Keratinocyte (primary cell): Measurements from ENCODE around the gene ARHGAP10. TPM values are rescaled to one million over a fixed set of nuclear protein-coding genes. Genes with fewer than 3 reads are reported as not detected.

Experiments used
- DNase-seq: peaks from one replicate; pipeline ENCODE4 v3.0.0-alpha.2; 2011; ENCODE audit warnings: low read depth, missing footprints, low spot score
- FAIRE-seq: peaks from 2 replicates; lab custom pipeline; 2011; peaks lifted over from hg19 to GRCh38; lab: Jason Lieb, UNC
- H2AFZ ChIP-seq: 2 replicates; pipeline ENCODE4 v1.6.0; 2012; ENCODE audit warnings: low read length, control low read depth, inconsistent platforms; ENCODE audit not compliant: control insufficient read depth
- H3K27ac ChIP-seq: 2 replicates; pipeline ENCODE4 v1.5.1; 2011; ENCODE audit warnings: low read length; ENCODE audit not compliant: control insufficient read depth, insufficient read depth
- H3K27me3 ChIP-seq: 3 replicates; pipeline ENCODE4 v1.6.0; 2011; ENCODE audit warnings: low read length; ENCODE audit not compliant: control insufficient read depth, insufficient read depth; ENCODE audit errors: extremely low read depth
- H3K36me3 ChIP-seq, 2 experiments: 2 replicates in 1 of 2; 3 replicates in 1 of 2; pipeline ENCODE4 v1.5.1; 2011; ENCODE audit warnings: low read length in 2 of 2, mild to moderate bottlenecking in 1 of 2; ENCODE audit not compliant: control insufficient read depth in 2 of 2, insufficient read depth in 2 of 2; ENCODE audit errors: extremely low read depth in 1 of 2
- H3K4me1 ChIP-seq: 3 replicates; pipeline ENCODE4 v1.5.1; 2011; ENCODE audit warnings: low read length; ENCODE audit not compliant: control insufficient read depth, insufficient read depth; ENCODE audit errors: extremely low read depth
- H3K4me2 ChIP-seq: 3 replicates; pipeline ENCODE4 v1.6.0; 2011; ENCODE audit warnings: low read depth, low read length; ENCODE audit not compliant: control insufficient read depth, insufficient read depth; ENCODE audit errors: extremely low read depth
- H3K4me3 ChIP-seq, 3 experiments: fragments of 200-600 bp in 1 of 3; sonication (generic) in 1 of 3; 2 replicates in 2 of 3; 3 replicates in 1 of 3; pipeline ENCODE4 v1.5.1; 2011 to 2016; ENCODE audit warnings: low read length in 3 of 3, mild to moderate bottlenecking in 3 of 3, control low read depth in 2 of 3, inconsistent platforms in 1 of 3, low read depth in 1 of 3, mixed read lengths in 1 of 3, mixed run types in 1 of 3, moderate library complexity in 1 of 3; ENCODE audit not compliant: control insufficient read depth in 2 of 3, insufficient read depth in 2 of 3; ENCODE audit errors: extremely low read depth in 1 of 3
- H3K79me2 ChIP-seq: 2 replicates; pipeline ENCODE4 v1.6.0; 2012; ENCODE audit warnings: low read length; ENCODE audit not compliant: control insufficient read depth, insufficient read depth
- H3K9ac ChIP-seq: 3 replicates; pipeline ENCODE4 v1.6.0; 2011; ENCODE audit warnings: low read length; ENCODE audit not compliant: control insufficient read depth, insufficient read depth; ENCODE audit errors: extremely low read depth
- H3K9me1 ChIP-seq: 3 replicates; pipeline ENCODE4 v1.6.0; 2011; ENCODE audit warnings: low read length; ENCODE audit not compliant: control insufficient read depth, insufficient read depth; ENCODE audit errors: extremely low read depth
- H3K9me3 ChIP-seq: 2 replicates; pipeline ENCODE4 v1.5.1; 2012; ENCODE audit warnings: low read depth, low read length; ENCODE audit not compliant: control insufficient read depth
- H4K20me1 ChIP-seq: 3 replicates; pipeline ENCODE4 v1.6.0; 2011; ENCODE audit warnings: low read length; ENCODE audit not compliant: control insufficient read depth, insufficient read depth; ENCODE audit errors: extremely low read depth
- EZH2 ChIP-seq: IDR thresholded peaks from one replicate; pipeline ENCODE4 v1.6.1; 2012; ENCODE audit warnings: inconsistent platforms, mild to moderate bottlenecking, low read length, moderate library complexity
- dilution Hi-C: fragments of 300-500 bp; cut with MboI; formaldehyde crosslinking; loops from one replicate; pipeline ENCODE4 v1.7.0; 2020; ENCODE audit warnings: low sequenced_read_pairs; ENCODE audit not compliant: extremely low pct_ligation_motif_present
- polyA plus RNA-seq, 5 experiments: library from polyadenylated mRNA; depleted of rRNA in 3 of 5; stranded (reverse) in 3 of 5; stranded (forward) in 1 of 5; unstranded in 1 of 5; fragments of >200 nt; gene quantifications; 1 replicate in 1 of 5; 2 replicates in 3 of 5; 3 replicates in 1 of 5; pipeline versions ENCODE4 v1.2.1 to v1.2.3, GENCODE V29; 2011 to 2012; ENCODE audit warnings: missing spikeins in 2 of 5, low read depth in 1 of 5, low replicate concordance in 1 of 5
- TF ChIP-seq, protein P1 (sequence below), 3 experiments: IDR thresholded peaks in 1 of 3; conservative IDR thresholded peaks in 1 of 3; optimal IDR thresholded peaks in 1 of 3; 2 replicates in 2 of 3; 3 replicates in 1 of 3; pipeline versions ENCODE3 to v1.5.1; 2011; ENCODE audit warnings: low read length in 3 of 3, mild to moderate bottlenecking in 3 of 3, moderate library complexity in 2 of 3, control low read depth in 1 of 3, inconsistent platforms in 1 of 3; ENCODE audit not compliant: insufficient read depth in 2 of 3; ENCODE audit errors: extremely low read depth in 1 of 3

ARHGAP10 gene
- polyA plus RNA-seq, 1 donor (not counting 4 experiments of a cell fraction or from before 2014, with no cell fraction given): 18.7 TPM

DNA sequence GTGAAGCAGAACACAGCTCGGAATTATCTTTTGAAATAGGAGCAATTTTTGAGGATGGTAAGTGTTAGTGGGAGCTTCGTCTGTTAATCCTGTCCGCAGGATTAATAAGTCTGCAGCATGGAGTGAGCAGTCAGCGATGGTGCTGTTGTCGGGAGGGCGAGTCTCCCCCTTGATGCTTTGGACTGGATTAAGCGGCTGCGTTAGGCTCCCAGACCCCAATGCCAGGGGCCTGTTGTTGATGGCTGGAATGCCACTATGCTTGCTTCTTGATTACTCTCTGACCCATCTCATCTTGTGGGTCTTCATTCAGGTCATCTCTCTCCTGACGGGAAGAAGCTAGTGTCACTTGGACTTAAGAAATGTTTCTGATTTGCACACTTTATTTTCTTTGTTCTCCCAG, 332.6 kb downstream of the ARHGAP10 start:
- H3K27ac ChIP-seq: no peak overlapping the region
- FAIRE-seq: no peak
- no peaks in the 10 kb centered on the region for H3K79me2 ChIP-seq
- H3K36me3 ChIP-seq: peaks cover 6 to 11% of the 10 kb centered on the region in 2 experiments
- H2AFZ ChIP-seq: no peak overlapping the region
- H3K4me2 ChIP-seq: no peak overlapping the region
- no peaks in the 10 kb centered on the region for H3K27me3 ChIP-seq
- no peaks in the 10 kb centered on the region for H3K9me1 ChIP-seq
- dilution Hi-C loops: no loop called here
- DNase-seq: no peak
- TF ChIP-seq EZH2: no peak
- TF ChIP-seq, protein P1, sequence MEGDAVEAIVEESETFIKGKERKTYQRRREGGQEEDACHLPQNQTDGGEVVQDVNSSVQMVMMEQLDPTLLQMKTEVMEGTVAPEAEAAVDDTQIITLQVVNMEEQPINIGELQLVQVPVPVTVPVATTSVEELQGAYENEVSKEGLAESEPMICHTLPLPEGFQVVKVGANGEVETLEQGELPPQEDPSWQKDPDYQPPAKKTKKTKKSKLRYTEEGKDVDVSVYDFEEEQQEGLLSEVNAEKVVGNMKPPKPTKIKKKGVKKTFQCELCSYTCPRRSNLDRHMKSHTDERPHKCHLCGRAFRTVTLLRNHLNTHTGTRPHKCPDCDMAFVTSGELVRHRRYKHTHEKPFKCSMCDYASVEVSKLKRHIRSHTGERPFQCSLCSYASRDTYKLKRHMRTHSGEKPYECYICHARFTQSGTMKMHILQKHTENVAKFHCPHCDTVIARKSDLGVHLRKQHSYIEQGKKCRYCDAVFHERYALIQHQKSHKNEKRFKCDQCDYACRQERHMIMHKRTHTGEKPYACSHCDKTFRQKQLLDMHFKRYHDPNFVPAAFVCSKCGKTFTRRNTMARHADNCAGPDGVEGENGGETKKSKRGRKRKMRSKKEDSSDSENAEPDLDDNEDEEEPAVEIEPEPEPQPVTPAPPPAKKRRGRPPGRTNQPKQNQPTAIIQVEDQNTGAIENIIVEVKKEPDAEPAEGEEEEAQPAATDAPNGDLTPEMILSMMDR (optimal IDR thresholded peaks at IDR 0.05 in 1 of 3, IDR thresholded peaks at IDR 0.05 in 1 of 3, conservative IDR thresholded peaks at IDR 0.05 in 1 of 3; ENCODE audit: extremely low read depth in 1 of 3, insufficient read depth in 2 of 3, low read length in 3 of 3): no peak
- H3K9ac ChIP-seq: no peak overlapping the region
- H3K4me3 ChIP-seq: no peak overlapping the region
- no peaks in the 10 kb centered on the region for H3K9me3 ChIP-seq
- peaks cover 3% of the 10 kb centered on the region for H4K20me1 ChIP-seq
- H3K4me1 ChIP-seq: peaks cover 23% of the 10 kb centered on the region

- Histone ChIP-seq H3K9me1 (no peaks in the 10 kb centered on the region), H3K36me3 (peaks cover 6 to 11% of the 10 kb centered on the region in 2 experiments), H2AFZ (no peak overlapping the region), H4K20me1 (peaks cover 3% of the 10 kb centered on the region), H3K27me3 (no peaks in the 10 kb centered on the region), H3K4me3 (no peak overlapping the region), H3K9ac (no peak overlapping the region), H3K79me2 (no peaks in the 10 kb centered on the region), H3K4me1 (peaks cover 17% of the 10 kb centered on the region), H3K27ac (no peak overlapping the region), H3K4me2 (no peak overlapping the region), H3K9me3 (no peaks in the 10 kb centered on the region)
- DNase-seq: no peak
- no peak for FAIRE-seq
- dilution Hi-C loops: no loop called here
- TF ChIP-seq EZH2: no peak
- TF ChIP-seq, protein P1 (optimal IDR thresholded peaks at IDR 0.05 in 1 of 3, IDR thresholded peaks at IDR 0.05 in 1 of 3, conservative IDR thresholded peaks at IDR 0.05 in 1 of 3; ENCODE audit: extremely low read depth in 1 of 3, insufficient read depth in 2 of 3, low read length in 3 of 3): no peak
Observed at GRCh38 chr4:148065075-148065474, 333.2 kb downstream of the ARHGAP10 start.
